GM21529 (cell line): ENCODE results near the gene CWC25.
"Not testable (repeated sequence)": the region's sequence is repeated elsewhere in the genome, so short reads cannot be mapped to it uniquely, and the experiment has no call there.

Source experiments
- ATAC-seq: cut with Tn5 transposase; IDR thresholded peaks from one replicate; pipeline ENCODE4 v1.9.1; 2021; ENCODE audit not compliant: unreplicated experiment

Gene CWC25

GRCh38 chr17:38824899-38825761 lies at the start of gene CWC25:
Gene CWC25, minus strand, starts transcription at chr17:38825321. Its CDS starts 138 bp downstream, at chr17:38825183.
- ATAC-seq, result peak; percentile 74

- no peak for ATAC-seq
These were observed 48.7 kb upstream of the CWC25 start for GRCh38 chr17:38873640-38874380.

- ATAC-seq, result no peak
These were observed 47.7 kb upstream of the CWC25 start for GRCh38 chr17:38872671-38873385.

- no peak for ATAC-seq
These were observed 46.9 kb upstream of the CWC25 start for GRCh38 chr17:38872027-38872511.

GRCh38 chr17:38871247-38872015 lies 46.3 kb upstream of the CWC25 start:
- no peak for ATAC-seq

- ATAC-seq, result peak; percentile 28
These were observed 45.4 kb upstream of the CWC25 start for GRCh38 chr17:38870259-38871165.

GRCh38 chr17:38869526-38870258 lies 44.6 kb upstream of the CWC25 start, which contains the start of gene LASP1:
Gene LASP1, plus strand, starts transcription at chr17:38870058. Its CDS starts 132 bp downstream, at chr17:38870190.
- ATAC-seq, result peak; percentile 35

GRCh38 chr17:38868817-38869525 lies 43.9 kb upstream of the CWC25 start:
- peak; percentile 38 for ATAC-seq

GRCh38 chr17:38867968-38868816 lies 43.1 kb upstream of the CWC25 start:
- no peak for ATAC-seq

- ATAC-seq, result no peak
These were observed 42.3 kb upstream of the CWC25 start for GRCh38 chr17:38867179-38867967.

- ATAC-seq, result no peak
These were observed 39.7 kb upstream of the CWC25 start for GRCh38 chr17:38864636-38865398.

GRCh38 chr17:38861399-38861843 lies 36.3 kb upstream of the CWC25 start:
- ATAC-seq, result no peak

GRCh38 chr17:38857271-38857670 lies 32.1 kb upstream of the CWC25 start:
- no peak for ATAC-seq

- not testable (repeated sequence) for ATAC-seq
These were observed 30.1 kb upstream of the CWC25 start for GRCh38 chr17:38855101-38855714.
